K562 (cell line): ENCODE measurements around the gene NXT1. TPM values are rescaled to one million over a fixed set of nuclear protein-coding genes. Genes with fewer than 3 reads are reported as not detected.

Experiments
- ATF3 ChIP-seq, 2 experiments: fragments of 450-650 bp in 1 of 2; sonication (generic) in 1 of 2; formaldehyde crosslinking in 1 of 2; IDR thresholded peaks in 1 of 2; conservative IDR thresholded peaks in 1 of 2; 2 replicates each; pipeline versions ENCODE4 v1.6.1 to v1.8.1; 2016 to 2023; ENCODE audit warnings: mild to moderate bottlenecking in 2 of 2, moderate library complexity in 2 of 2, inconsistent platforms in 1 of 2, missing genetic modification reagents in 1 of 2
- BHLHE40 ChIP-seq: IDR thresholded peaks from 2 replicates; pipeline ENCODE4 v1.6.1; 2011; ENCODE audit warnings: low read length, improper control_type of control experiment
- DACH1 ChIP-seq: fragments of 450-650 bp; IDR thresholded peaks from 2 replicates; pipeline ENCODE4 v1.6.1; 2018; ENCODE audit not compliant: partially characterized antibody
- DIDO1 ChIP-seq: fragments of 450-650 bp; IDR thresholded peaks from 2 replicates; pipeline ENCODE4 v1.6.1; 2016; ENCODE audit warnings: low read depth, missing biosample characterization, missing genetic modification characterization
- FOXA3 ChIP-seq, 2 experiments: fragments of 450-650 bp in 1 of 2; sonication (generic) in 1 of 2; formaldehyde crosslinking; IDR thresholded peaks in 1 of 2; conservative IDR thresholded peaks in 1 of 2; 2 replicates each; pipeline versions ENCODE4 v1.4.0 to v1.8.0; 2020 to 2022; ENCODE audit warnings: mild to moderate bottlenecking in 2 of 2, missing genetic modification reagents in 1 of 2
- GMEB1 ChIP-seq: fragments of 250-450 bp; sonication (Bioruptor Pico); IDR thresholded peaks from 2 replicates; pipeline ENCODE4 v1.4.0; 2020; ENCODE audit warnings: mild to moderate bottlenecking
- HCFC1 ChIP-seq: IDR thresholded peaks from 2 replicates; pipeline ENCODE4 v1.6.1; 2012; ENCODE audit warnings: low read depth, low read length, improper control_type of control experiment
- IFI16 ChIP-seq: fragments of 250-450 bp; sonication (Bioruptor Pico); IDR thresholded peaks from 2 replicates; pipeline ENCODE4 v2.1.2; 2022; ENCODE audit warnings: mild to moderate bottlenecking, inconsistent platforms
- KDM5B ChIP-seq: fragments of 200-600 bp; sonication (generic); IDR thresholded peaks from 2 replicates; pipeline ENCODE4 v1.6.1; 2012; ENCODE audit warnings: low read depth, mild to moderate bottlenecking, moderate library complexity, low read length, control low read depth, inconsistent platforms; ENCODE audit not compliant: insufficient replicate concordance
- MYNN ChIP-seq, 2 experiments: sonication (generic); formaldehyde crosslinking in 1 of 2; IDR thresholded peaks; 2 replicates each; pipeline versions ENCODE4 v1.5.0 to v1.6.1; 2016 to 2020; ENCODE audit warnings: antibody characterized with exemption in 1 of 2, missing genetic modification reagents in 1 of 2
- NR4A1 ChIP-seq, 2 experiments: fragments of 250-450 bp in 1 of 2; fragments of 450-650 bp in 1 of 2; sonication (Bioruptor Pico) in 1 of 2; IDR thresholded peaks; 2 replicates each; pipeline versions ENCODE4 v1.4.0 to v1.6.1; 2016 to 2020; ENCODE audit warnings: mild to moderate bottlenecking in 2 of 2, missing compliant biosample characterization in 1 of 2, missing genetic modification characterization in 1 of 2, moderate library complexity in 1 of 2
- PHB ChIP-seq: fragments of 250-450 bp; sonication (Bioruptor Pico); IDR thresholded peaks from 2 replicates; pipeline ENCODE4 v1.5.0; 2021
- POLR2AphosphoS2 ChIP-seq: IDR thresholded peaks from 2 replicates; pipeline ENCODE4 v1.6.1; 2012; ENCODE audit warnings: low read length, improper control_type of control experiment
- RFX7 ChIP-seq: fragments of 250-450 bp; sonication (Bioruptor Pico); IDR thresholded peaks from 2 replicates; pipeline ENCODE4 v1.5.1; 2021; ENCODE audit warnings: mild to moderate bottlenecking
- SPI1 ChIP-seq: IDR thresholded peaks from 2 replicates; pipeline ENCODE4 v1.6.1; 2011; ENCODE audit warnings: low read depth, low read length, control low read depth, borderline replicate concordance
- TFAM ChIP-seq: fragments of 250-450 bp; sonication (Bioruptor Pico); conservative IDR thresholded peaks from 2 replicates; pipeline ENCODE4 v1.5.0; 2021; ENCODE audit warnings: mild to moderate bottlenecking, moderate library complexity
- THAP12 ChIP-seq: fragments of 250-450 bp; sonication (Bioruptor Pico); IDR thresholded peaks from 2 replicates; pipeline ENCODE4 v1.9.0; 2021; ENCODE audit warnings: mild to moderate bottlenecking, inconsistent platforms
- TRIM24 ChIP-seq, 2 experiments: fragments of 450-650 bp; IDR thresholded peaks; 2 replicates each; pipeline ENCODE4 v1.6.1; 2016
- TSHZ1 ChIP-seq: fragments of 250-450 bp; sonication (Bioruptor Pico); IDR thresholded peaks from 2 replicates; pipeline ENCODE4 v1.4.0; 2020; ENCODE audit warnings: mild to moderate bottlenecking, moderate library complexity
- ZNF584 ChIP-seq: fragments of 200-800 bp; sonication (Bioruptor generic); IDR thresholded peaks from 2 replicates; pipeline ENCODE4 v1.6.1; 2016; ENCODE audit warnings: low read depth, mild to moderate bottlenecking, missing genetic modification characterization, missing compliant biosample characterization
- ZNF75A ChIP-seq: fragments of 450-650 bp; formaldehyde crosslinking; IDR thresholded peaks from 2 replicates; pipeline ENCODE4 v1.4.0; 2020; ENCODE audit warnings: mild to moderate bottlenecking
- polyA plus RNA-seq, 8 experiments: library from polyadenylated mRNA; depleted of rRNA in 4 of 8; stranded (reverse) in 5 of 8; unstranded in 3 of 8; fragments of >200 nt; fragmentation: Nextera tagmentation in 2 of 8; fragmentation: Illumina TruSeq in 1 of 8; extraction: Ambion mirVana in 2 of 8; extraction: Trizol in 1 of 8; gene quantifications; 2 replicates each; pipeline versions ENCODE4 v1.2.1 to v1.2.3, GENCODE V29; 2011 to 2014; ENCODE audit warnings: inconsistent platforms in 1 of 8, missing spikeins in 1 of 8
- total RNA-seq, 7 experiments: library from RNA; depleted of rRNA in 6 of 7; stranded (reverse); fragments of >200 nt in 6 of 7; fragmentation: Illumina TruSeq in 2 of 7; extraction: Trizol in 2 of 7; gene quantifications; 2 replicates each; pipeline versions ENCODE4 v1.2.1 to v1.2.3, GENCODE V29; 2011 to 2021; ENCODE audit warnings: low replicate concordance in 1 of 7

NXT1 gene
- total and polyA plus RNA-seq, 9 of the 15 experiments (the other 6 are each of a cell fraction or from before 2014, with no cell fraction given), result 7.7 to 50.9 (median 35.6) TPM

GRCh38 chr20:23366384-23366783 lies 15.8 kb downstream of the NXT1 start (continued):
- TF ChIP-seq THAP12 (CRISPR knock-in tag) (no peak), HCFC1 (no peak), NR4A1 (CRISPR knock-in tag; IDR thresholded peaks at IDR 0.05) (no peak), NR4A1 (tag; IDR thresholded peaks at IDR 0.05) (no peak), ATF3 (IDR thresholded peaks at IDR 0.05) (peak; percentile 90), ATF3 (CRISPR knock-in tag; conservative IDR thresholded peaks at IDR 0.05) (no peak), FOXA3 (CRISPR knock-in tag; conservative IDR thresholded peaks at IDR 0.05 in 1 of 2, IDR thresholded peaks at IDR 0.05 in 1 of 2) (peak in 1 of 2 experiments; percentile 50; a peak in 2 of 4 replicates), ZNF584 (CRISPR knock-in tag) (no peak), TFAM (CRISPR knock-in tag) (no peak), GMEB1 (no peak), TRIM24 (IDR thresholded peaks at IDR 0.05) (peak in 1 of 2 experiments; percentile 11; a peak in 1 of 4 replicates), PHB (no peak), SPI1 (no peak), POLR2AphosphoS2 (no peak), BHLHE40 (no peak), TSHZ1 (no peak), KDM5B (no peak), MYNN (IDR thresholded peaks at IDR 0.05) (no peak), MYNN (CRISPR knock-in tag; IDR thresholded peaks at IDR 0.05) (no peak), RFX7 (CRISPR knock-in tag) (no peak), ZNF75A (CRISPR knock-in tag) (no peak), DIDO1 (tag) (no peak), IFI16 (CRISPR knock-in tag) (no peak), DACH1 (no peak)
